AG04450 (cell line): Measurements from ENCODE around the gene ZIC1. TPM values are rescaled to one million over a fixed set of nuclear protein-coding genes. Genes with fewer than 3 reads are reported as not detected.

ENCODE experiments used
- CTCF ChIA-PET: fragments of 300-600, 350-600 bp; formaldehyde crosslinking; extraction: SDS; loops from one replicate; lab custom pipeline; 2022; ENCODE audit warnings: antibody characterized with exemption, inconsistent platforms; lab: Charles Lee
- POLR2A ChIA-PET: fragments of 350-600 bp; formaldehyde crosslinking; extraction: SDS; loops from one replicate; lab custom pipeline; 2021; ENCODE audit warnings: antibody characterized with exemption, inconsistent platforms; lab: Yijun Ruan, JAX
- DNase-seq: peaks from one replicate; pipeline ENCODE4 v3.0.0-alpha.2; 2011; ENCODE audit warnings: low read depth, low spot score
- H3K27ac ChIP-seq: one replicate; pipeline ENCODE4 v1.5.1; 2012; ENCODE audit warnings: low read depth, low read length, control low read depth
- H3K27me3 ChIP-seq: one replicate; pipeline ENCODE4 v1.6.0; 2012; ENCODE audit warnings: low read length; ENCODE audit not compliant: control insufficient read depth, insufficient read depth
- H3K4me3 ChIP-seq: 2 replicates; pipeline ENCODE4 v1.5.1; 2011; ENCODE audit warnings: mild to moderate bottlenecking, low read depth, low read length, control low read depth
- H3K9me3 ChIP-seq: 2 replicates; pipeline ENCODE4 v1.5.1; 2012; ENCODE audit warnings: low read length; ENCODE audit not compliant: control insufficient read depth, insufficient read depth
- CTCF ChIP-seq: IDR thresholded peaks from 2 replicates; pipeline ENCODE4 v1.5.1; 2011; ENCODE audit warnings: low read depth, low read length, control low read depth, inconsistent platforms
- polyA plus RNA-seq: library from polyadenylated mRNA; depleted of rRNA; stranded (reverse); fragments of >200 nt; gene quantifications from 2 replicates; pipeline ENCODE4 v1.2.3, GENCODE V29; 2011

Gene ZIC1
- polyA plus RNA-seq, 1 experiment: not detected

GRCh38 chr3:147425388-147425850 is 16.3 kb downstream of the ZIC1 start:
- ChIA-PET CTCF (no interaction called here), POLR2A (no interaction called here)
- H3K4me3 ChIP-seq: no peak overlapping the region
- H3K27ac ChIP-seq: no peak overlapping the region
- H3K9me3 ChIP-seq: peaks cover 22% of the 10 kb centered on the region
- H3K27me3 ChIP-seq: peaks cover 53% of the 10 kb centered on the region
- no peak for DNase-seq
- no peak for TF ChIP-seq CTCF

- Histone ChIP-seq H3K9me3 (peaks cover 12% of the 10 kb centered on the region; the same call in 1 of the 2 replicates), H3K27me3 (peaks cover 38% of the 10 kb centered on the region), H3K27ac (no peak overlapping the region), H3K4me3 (no peak overlapping the region)
- POLR2A ChIA-PET: no interaction called here
- CTCF ChIA-PET: no interaction called here
- TF ChIP-seq CTCF: no peak
- DNase-seq: no peak
Observed at GRCh38 chr3:147426931-147427330, 17.8 kb downstream of the ZIC1 start.

GRCh38 chr3:147427746-147428145 is 18.6 kb downstream of the ZIC1 start:
- no peak for DNase-seq
- ChIA-PET CTCF (no interaction called here), POLR2A (no interaction called here)
- no peak overlapping the region for H3K4me3 ChIP-seq
- H3K27ac ChIP-seq: no peak overlapping the region
- H3K27me3 ChIP-seq: peaks cover 30% of the 10 kb centered on the region
- no peak for TF ChIP-seq CTCF
- H3K9me3 ChIP-seq: peaks cover 12% of the 10 kb centered on the region; the same call in 1 of the 2 replicates

GRCh38 chr3:147428326-147428725 is 19.2 kb downstream of the ZIC1 start:
- Histone ChIP-seq H3K27ac (no peak overlapping the region), H3K4me3 (no peak overlapping the region), H3K27me3 (peaks cover 24% of the 10 kb centered on the region), H3K9me3 (peaks cover 7% of the 10 kb centered on the region; the same call in 1 of the 2 replicates)
- TF ChIP-seq CTCF: no peak
- no peak for DNase-seq
- ChIA-PET POLR2A (no interaction called here), CTCF (no interaction called here)

GRCh38 chr3:147428754-147429153 is 19.6 kb downstream of the ZIC1 start:
- H3K27ac ChIP-seq: no peak overlapping the region
- peaks cover 3% of the 10 kb centered on the region; the same call in 1 of the 2 replicates for H3K9me3 ChIP-seq
- H3K4me3 ChIP-seq: no peak overlapping the region
- peaks cover 20% of the 10 kb centered on the region for H3K27me3 ChIP-seq
- POLR2A ChIA-PET: no interaction called here
- DNase-seq: no peak
- CTCF ChIA-PET: no interaction called here
- TF ChIP-seq CTCF: no peak
